HEK293 (cell line): ENCODE data around the gene PSME1.

Source experiments
- AEBP2 ChIP-seq: fragments of 450-650 bp; formaldehyde crosslinking; IDR thresholded peaks from 2 replicates; pipeline ENCODE4 v1.5.1; 2016; ENCODE audit warnings: missing biosample characterization, missing genetic modification characterization, borderline replicate concordance
- BCL11A ChIP-seq: fragments of 450-650 bp; formaldehyde crosslinking; IDR thresholded peaks from 2 replicates; pipeline ENCODE4 v1.5.1; 2016; ENCODE audit warnings: low read depth, missing biosample characterization, missing genetic modification characterization
- GLIS2 ChIP-seq: fragments of 450-650 bp; formaldehyde crosslinking; IDR thresholded peaks from 2 replicates; pipeline ENCODE4 v1.5.1; 2016; ENCODE audit warnings: missing biosample characterization, missing genetic modification characterization
- PRDM10 ChIP-seq: fragments of 450-650 bp; formaldehyde crosslinking; IDR thresholded peaks from 2 replicates; pipeline ENCODE4 v1.5.1; 2016; ENCODE audit warnings: missing biosample characterization, missing genetic modification characterization
- REPIN1 ChIP-seq: fragments of 450-650 bp; formaldehyde crosslinking; IDR thresholded peaks from 2 replicates; pipeline ENCODE4 v1.5.1; 2017; ENCODE audit warnings: missing biosample characterization, missing genetic modification characterization, low read depth
- SCRT2 ChIP-seq: fragments of 450-650 bp; formaldehyde crosslinking; IDR thresholded peaks from 2 replicates; pipeline ENCODE4 v1.5.1; 2016; ENCODE audit warnings: missing biosample characterization, missing genetic modification characterization
- SETDB1 ChIP-seq: IDR thresholded peaks from one replicate; pipeline ENCODE4 v1.6.1; 2017; ENCODE audit warnings: mild to moderate bottlenecking, low read length, moderate library complexity, mixed read lengths; ENCODE audit not compliant: insufficient read length
- SP3 ChIP-seq: fragments of 450-650 bp; formaldehyde crosslinking; IDR thresholded peaks from 2 replicates; pipeline ENCODE4 v1.5.1; 2016; ENCODE audit warnings: missing biosample characterization, missing genetic modification characterization
- YY1 ChIP-seq: fragments of 450-650 bp; formaldehyde crosslinking; IDR thresholded peaks from 2 replicates; pipeline ENCODE4 v1.5.1; 2018; ENCODE audit warnings: missing biosample characterization, missing genetic modification characterization
- ZBTB1 ChIP-seq: fragments of 450-650 bp; formaldehyde crosslinking; IDR thresholded peaks from 2 replicates; pipeline ENCODE4 v1.5.1; 2016; ENCODE audit warnings: missing biosample characterization, missing genetic modification characterization
- ZBTB17 ChIP-seq: fragments of 450-650 bp; formaldehyde crosslinking; IDR thresholded peaks from 2 replicates; pipeline ENCODE4 v1.5.1; 2016; ENCODE audit warnings: missing biosample characterization, missing genetic modification characterization
- ZBTB21 ChIP-seq: fragments of 450-650 bp; formaldehyde crosslinking; IDR thresholded peaks from 2 replicates; pipeline ENCODE4 v1.5.1; 2017; ENCODE audit warnings: missing biosample characterization, missing genetic modification characterization
- ZEB2 ChIP-seq: fragments of 450-650 bp; formaldehyde crosslinking; IDR thresholded peaks from 2 replicates; pipeline ENCODE4 v1.5.1; 2016; ENCODE audit warnings: missing biosample characterization, missing genetic modification characterization
- ZNF155 ChIP-seq: fragments of 450-650 bp; formaldehyde crosslinking; IDR thresholded peaks from 2 replicates; pipeline ENCODE4 v1.5.1; 2016; ENCODE audit warnings: missing biosample characterization, missing genetic modification characterization
- ZNF24 ChIP-seq: fragments of 450-650 bp; formaldehyde crosslinking; IDR thresholded peaks from 2 replicates; pipeline ENCODE4 v1.5.1; 2016; ENCODE audit warnings: missing biosample characterization, missing genetic modification characterization
- ZNF26 ChIP-seq: fragments of 450-650 bp; formaldehyde crosslinking; IDR thresholded peaks from 2 replicates; pipeline ENCODE4 v1.5.1; 2016; ENCODE audit warnings: missing biosample characterization, missing genetic modification characterization
- ZNF324 ChIP-seq: fragments of 450-650 bp; formaldehyde crosslinking; IDR thresholded peaks from 2 replicates; pipeline ENCODE4 v1.5.1; 2016; ENCODE audit warnings: missing biosample characterization, missing genetic modification characterization
- ZNF366 ChIP-seq: fragments of 450-650 bp; formaldehyde crosslinking; conservative IDR thresholded peaks from 2 replicates; pipeline ENCODE4 v1.5.1; 2016; ENCODE audit warnings: missing biosample characterization, missing genetic modification characterization
- ZNF404 ChIP-seq: fragments of 450-650 bp; formaldehyde crosslinking; IDR thresholded peaks from 2 replicates; pipeline ENCODE4 v1.5.1; 2017; ENCODE audit warnings: missing biosample characterization, missing genetic modification characterization
- ZNF48 ChIP-seq: fragments of 450-650 bp; formaldehyde crosslinking; IDR thresholded peaks from 2 replicates; pipeline ENCODE4 v1.5.1; 2016; ENCODE audit warnings: missing biosample characterization, missing genetic modification characterization
- ZNF664 ChIP-seq: fragments of 450-650 bp; formaldehyde crosslinking; IDR thresholded peaks from 2 replicates; pipeline ENCODE4 v1.5.1; 2016; ENCODE audit warnings: missing biosample characterization, missing genetic modification characterization
- ZNF670 ChIP-seq: fragments of 450-650 bp; formaldehyde crosslinking; IDR thresholded peaks from 2 replicates; pipeline ENCODE4 v1.5.1; 2016; ENCODE audit warnings: missing biosample characterization, missing genetic modification characterization, low read depth
- ZNF837 ChIP-seq: fragments of 450-650 bp; formaldehyde crosslinking; IDR thresholded peaks from 2 replicates; pipeline ENCODE4 v1.5.1; 2016; ENCODE audit warnings: missing biosample characterization, missing genetic modification characterization
- ZSCAN16 ChIP-seq: fragments of 450-650 bp; formaldehyde crosslinking; IDR thresholded peaks from 2 replicates; pipeline ENCODE4 v1.5.1; 2016; ENCODE audit warnings: missing biosample characterization, missing genetic modification characterization
- ZSCAN18 ChIP-seq: fragments of 450-650 bp; formaldehyde crosslinking; IDR thresholded peaks from 2 replicates; pipeline ENCODE4 v1.5.1; 2016; ENCODE audit warnings: missing biosample characterization, missing genetic modification characterization
- ZSCAN5A ChIP-seq: fragments of 450-650 bp; formaldehyde crosslinking; IDR thresholded peaks from 2 replicates; pipeline ENCODE4 v1.5.1; 2016; ENCODE audit warnings: missing biosample characterization, missing genetic modification characterization
- TF ChIP-seq, protein P1 (sequence below): fragments of 450-650 bp; formaldehyde crosslinking; IDR thresholded peaks from 2 replicates; pipeline ENCODE4 v1.5.1; 2017; ENCODE audit warnings: missing biosample characterization, mild to moderate bottlenecking, missing genetic modification characterization, moderate library complexity
- TF ChIP-seq, protein P2 (sequence below): fragments of 450-650 bp; formaldehyde crosslinking; IDR thresholded peaks from 2 replicates; pipeline ENCODE4 v1.5.1; 2017; ENCODE audit warnings: missing biosample characterization, missing genetic modification characterization

PSME1 gene

DNA sequence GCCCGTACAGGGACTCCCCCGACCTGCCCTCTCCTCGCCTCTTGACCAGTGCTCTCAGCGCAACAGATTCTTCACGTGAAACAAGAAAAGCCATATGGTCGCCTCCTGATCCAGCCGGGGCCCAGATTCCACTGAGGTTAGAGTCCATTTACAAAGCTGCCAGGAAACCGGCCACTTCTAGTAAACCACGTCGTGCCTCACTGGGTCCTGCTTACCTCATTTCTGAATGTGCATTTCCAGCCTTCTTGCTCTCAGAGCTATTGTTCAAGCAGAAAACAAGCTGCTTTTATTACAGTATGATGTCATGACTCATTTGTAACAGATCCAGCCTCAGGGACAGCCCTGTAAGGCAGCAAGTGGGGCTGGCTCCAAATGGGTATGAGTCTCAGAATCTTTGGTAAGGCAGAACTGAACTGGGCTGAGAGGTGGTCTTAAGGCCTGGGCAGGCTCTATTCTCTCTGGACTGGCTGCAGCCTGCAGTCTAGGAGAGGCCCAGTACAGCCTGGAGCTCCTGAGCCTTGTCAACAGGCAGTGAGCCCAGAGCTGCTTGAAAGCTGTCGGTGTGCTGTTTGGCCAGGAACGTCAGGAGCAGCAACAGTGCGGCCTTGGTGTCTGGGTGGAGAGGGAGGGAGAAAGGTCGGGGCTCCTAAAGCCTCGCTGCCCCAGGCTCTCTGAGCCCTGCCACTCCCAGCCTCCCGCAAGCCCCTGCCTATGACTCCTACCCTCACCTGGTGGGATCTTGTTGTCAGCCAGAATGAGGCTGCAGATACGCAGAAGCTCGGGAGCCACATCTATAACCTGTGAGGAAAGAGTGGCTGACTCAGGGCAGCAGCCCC is 44.2 kb downstream of the PSME1 start (continued):
- TF ChIP-seq ZEB2 (tag by site-specific recombination) (peak; percentile 67; the same call in 1 of the 2 replicates), SCRT2 (peak; percentile 69; the same call in 1 of the 2 replicates), PRDM10 (0 out of 2 replicates have a peak, but pooled peaks have one; percentile 38), ZSCAN16 (tag by site-specific recombination) (no peak), ZNF24 (tag by site-specific recombination) (0 out of 2 replicates have a peak, but pooled peaks have one; percentile 39), ZNF26 (tag by site-specific recombination) (no peak), ZNF664 (tag by site-specific recombination) (no peak), ZSCAN5A (tag by site-specific recombination) (no peak), SETDB1 (no peak), ZNF155 (tag by site-specific recombination) (no peak), ZNF324 (tag by site-specific recombination) (0 out of 2 replicates have a peak, but pooled peaks have one; percentile 39), ZNF404 (tag by site-specific recombination) (no peak), BCL11A (tag by site-specific recombination) (no peak), ZNF837 (tag by site-specific recombination) (no peak), ZNF670 (no peak), REPIN1 (tag by site-specific recombination) (no peak), ZBTB17 (peak; percentile 89), ZBTB1 (tag by site-specific recombination) (no peak), ZSCAN18 (tag by site-specific recombination) (no peak), SP3 (tag by site-specific recombination) (no peak), ZNF366 (peak; percentile 67), ZBTB21 (tag by site-specific recombination) (peak; percentile 97), GLIS2 (tag by site-specific recombination) (no peak), ZNF48 (tag by site-specific recombination) (no peak), YY1 (tag by site-specific recombination) (no peak), AEBP2 (tag by site-specific recombination) (no peak)
- TF ChIP-seq, protein P1, sequence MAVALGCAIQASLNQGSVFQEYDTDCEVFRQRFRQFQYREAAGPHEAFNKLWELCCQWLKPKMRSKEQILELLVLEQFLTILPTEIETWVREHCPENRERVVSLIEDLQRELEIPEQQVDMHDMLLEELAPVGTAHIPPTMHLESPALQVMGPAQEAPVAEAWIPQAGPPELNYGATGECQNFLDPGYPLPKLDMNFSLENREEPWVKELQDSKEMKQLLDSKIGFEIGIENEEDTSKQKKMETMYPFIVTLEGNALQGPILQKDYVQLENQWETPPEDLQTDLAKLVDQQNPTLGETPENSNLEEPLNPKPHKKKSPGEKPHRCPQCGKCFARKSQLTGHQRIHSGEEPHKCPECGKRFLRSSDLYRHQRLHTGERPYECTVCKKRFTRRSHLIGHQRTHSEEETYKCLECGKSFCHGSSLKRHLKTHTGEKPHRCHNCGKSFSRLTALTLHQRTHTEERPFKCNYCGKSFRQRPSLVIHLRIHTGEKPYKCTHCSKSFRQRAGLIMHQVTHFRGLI (tag by site-specific recombination) = no peak
- TF ChIP-seq, protein P2, sequence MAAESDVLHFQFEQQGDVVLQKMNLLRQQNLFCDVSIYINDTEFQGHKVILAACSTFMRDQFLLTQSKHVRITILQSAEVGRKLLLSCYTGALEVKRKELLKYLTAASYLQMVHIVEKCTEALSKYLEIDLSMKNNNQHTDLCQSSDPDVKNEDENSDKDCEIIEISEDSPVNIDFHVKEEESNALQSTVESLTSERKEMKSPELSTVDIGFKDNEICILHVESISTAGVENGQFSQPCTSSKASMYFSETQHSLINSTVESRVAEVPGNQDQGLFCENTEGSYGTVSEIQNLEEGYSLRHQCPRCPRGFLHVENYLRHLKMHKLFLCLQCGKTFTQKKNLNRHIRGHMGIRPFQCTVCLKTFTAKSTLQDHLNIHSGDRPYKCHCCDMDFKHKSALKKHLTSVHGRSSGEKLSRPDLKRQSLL (tag by site-specific recombination) = no peak
